GM18508 (cell line): ENCODE data around the gene KIF12.
"Not testable (repeated sequence)": the region's sequence is repeated elsewhere in the genome, so short reads cannot be mapped to it uniquely, and the experiment has no call there.

Experiments
- ATAC-seq: cut with Tn5 transposase; IDR thresholded peaks from one replicate; pipeline ENCODE4 v1.9.1; 2021; ENCODE audit warnings: moderate number of reproducible peaks; ENCODE audit not compliant: insufficient read depth, unreplicated experiment

KIF12 gene

GRCh38 chr9:114098936-114099668, at the start of gene KIF12:
Gene KIF12, minus strand, starts transcription at chr9:114099292. Its CDS starts 16 bp downstream, at chr9:114099276.
- ATAC-seq: no peak

- no peak for ATAC-seq
Measured at GRCh38 chr9:114146735-114147134, 47.6 kb upstream of the KIF12 start.

GRCh38 chr9:114143234-114143633, 44.1 kb upstream of the KIF12 start:
- ATAC-seq: no peak

- no peak for ATAC-seq
Measured at GRCh38 chr9:114141553-114142402, 42.7 kb upstream of the KIF12 start.

GRCh38 chr9:114140850-114141249, 41.8 kb upstream of the KIF12 start:
- no peak for ATAC-seq

DNA sequence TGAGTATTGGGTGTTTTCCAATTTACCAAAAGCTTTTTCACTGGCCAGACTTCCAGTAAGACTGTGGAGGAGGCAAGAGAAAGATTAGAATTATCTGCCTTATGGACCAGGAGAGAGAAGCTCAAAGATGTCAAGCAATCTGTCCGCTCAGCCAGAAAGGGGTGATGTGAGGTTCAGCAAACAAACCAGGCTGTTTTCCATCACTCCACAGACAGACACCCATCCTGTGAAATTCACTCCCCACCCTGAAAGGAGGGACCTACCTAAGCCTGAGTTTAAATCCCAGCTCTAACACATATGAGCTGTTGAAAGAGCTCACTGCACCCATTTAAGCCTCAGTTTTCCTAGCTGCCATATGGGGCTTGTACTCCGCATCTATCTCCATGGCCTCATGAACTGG, 41.3 kb upstream of the KIF12 start:
- no peak for ATAC-seq

DNA sequence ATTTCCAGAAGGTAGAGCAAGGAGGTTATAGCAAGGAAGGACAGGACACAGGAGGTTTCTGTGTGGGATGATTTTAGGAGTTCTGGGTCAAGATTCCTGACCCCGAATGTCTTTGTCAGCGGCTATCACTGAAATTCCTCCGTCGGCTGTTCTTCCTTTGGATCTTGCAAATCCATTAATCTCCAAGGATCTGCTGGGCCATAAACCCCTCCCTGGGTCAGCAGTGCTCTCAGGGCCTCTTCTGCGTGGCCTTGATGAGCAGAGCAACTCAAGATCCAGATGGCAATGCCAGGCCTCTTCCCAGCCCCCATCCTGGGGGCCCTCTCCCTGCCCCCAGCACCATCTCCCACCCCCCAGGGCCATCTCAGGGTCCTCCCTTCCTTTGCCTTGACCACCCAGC, 40.0 kb upstream of the KIF12 start:
- no peak for ATAC-seq

- no peak for ATAC-seq
Measured at GRCh38 chr9:114138552-114138971, 39.5 kb upstream of the KIF12 start.

DNA sequence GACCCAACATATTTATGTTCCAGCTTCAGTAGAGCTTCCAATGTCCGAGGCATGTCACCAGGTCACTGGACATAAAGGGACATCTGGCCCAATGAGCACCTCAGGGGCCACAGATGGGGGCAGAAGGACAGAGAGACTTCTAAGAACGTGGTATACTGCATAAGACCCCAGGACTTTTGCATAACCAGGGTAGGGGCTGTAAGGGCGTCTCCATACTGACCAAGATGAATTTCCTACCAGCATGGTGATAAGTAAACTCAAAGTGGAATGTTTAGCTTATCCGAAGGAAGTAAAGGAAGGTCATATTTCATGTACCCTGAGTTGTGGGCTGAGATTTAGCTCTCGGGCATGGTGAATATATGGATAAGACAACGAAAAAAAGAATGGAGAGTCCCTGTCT, 38.7 kb upstream of the KIF12 start:
- ATAC-seq: no peak

DNA sequence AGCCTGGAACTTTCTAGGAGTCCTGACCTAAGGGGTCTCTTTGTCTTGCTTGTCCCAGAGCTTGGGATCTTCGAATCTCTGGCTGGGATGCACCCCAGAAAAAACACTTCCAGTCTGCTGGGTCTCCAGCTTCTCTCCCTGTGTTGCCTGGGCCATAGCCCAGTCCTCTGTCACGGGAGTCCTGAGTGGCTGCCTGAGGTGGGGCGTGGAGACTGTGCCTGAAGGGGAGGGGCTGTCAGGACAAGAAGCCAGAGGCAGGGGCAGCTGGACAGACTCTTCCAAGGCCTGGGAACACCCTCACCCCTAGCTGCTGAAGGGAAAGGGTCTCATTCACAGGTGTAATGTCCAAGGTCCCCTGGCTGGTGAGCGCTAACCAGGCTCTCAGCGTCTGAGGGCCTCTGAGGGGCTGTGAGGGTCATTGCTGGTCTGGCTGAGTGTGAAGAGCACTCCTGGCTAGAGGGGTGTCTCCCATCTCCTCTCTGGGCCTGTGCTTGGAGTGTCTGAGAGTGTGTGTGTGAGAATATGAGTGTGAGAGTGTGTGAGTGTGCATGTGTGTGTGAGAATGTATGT, 35.8 kb upstream of the KIF12 start:
- no peak for ATAC-seq

DNA sequence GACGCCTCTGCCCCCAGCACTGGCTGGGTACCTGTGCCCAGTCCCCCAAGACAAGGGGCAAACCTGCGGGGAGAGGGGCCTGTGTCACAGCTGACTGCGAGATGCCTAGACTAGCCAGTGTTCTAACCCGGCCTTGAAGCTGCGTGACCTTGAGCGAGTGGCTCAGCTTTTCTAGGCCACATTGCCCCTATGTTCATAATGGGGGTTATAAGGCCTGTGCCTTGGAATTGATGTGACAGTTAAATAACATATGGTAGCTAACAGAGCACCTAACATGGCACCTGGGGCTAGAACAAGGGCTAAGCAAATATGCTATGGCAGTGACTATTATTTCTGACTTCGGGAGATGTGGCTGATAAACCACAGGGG, 33.4 kb upstream of the KIF12 start:
- ATAC-seq: no peak

DNA sequence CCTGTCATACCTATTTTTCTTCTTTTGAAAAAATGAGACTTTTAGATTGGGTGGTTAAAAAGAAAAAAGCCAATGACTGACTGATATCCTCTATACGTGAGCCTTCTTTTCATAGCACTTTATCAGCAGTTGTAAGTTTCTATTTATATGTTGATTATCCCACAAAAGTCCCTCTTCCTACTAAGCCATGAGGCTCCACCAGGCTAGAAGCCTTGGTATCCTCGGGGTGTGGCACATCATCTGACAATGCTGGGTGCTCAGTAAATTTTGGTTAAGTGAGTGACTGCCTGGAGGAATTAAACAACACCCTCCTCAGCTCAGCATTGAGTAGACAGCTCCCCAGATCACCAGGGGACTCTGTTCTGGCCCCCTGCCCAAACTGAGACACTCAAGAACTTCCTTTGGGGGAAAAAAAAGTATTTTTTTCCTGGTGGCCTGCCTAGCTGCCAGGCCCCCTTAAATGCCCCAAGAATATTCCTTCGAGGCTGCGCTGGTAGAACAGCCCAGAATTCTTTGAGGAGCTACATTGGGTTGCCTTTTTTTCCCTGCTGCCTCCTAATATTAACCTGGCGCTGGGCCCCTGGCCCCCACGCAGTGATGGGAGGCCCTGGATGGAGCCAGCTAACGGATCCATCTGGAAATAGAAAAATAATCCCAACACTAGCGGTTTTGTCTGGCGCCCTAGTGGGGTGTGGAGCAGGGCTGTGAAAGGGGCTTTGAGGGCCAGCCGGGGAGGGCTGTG, 32.9 kb upstream of the KIF12 start:
- no peak for ATAC-seq

DNA sequence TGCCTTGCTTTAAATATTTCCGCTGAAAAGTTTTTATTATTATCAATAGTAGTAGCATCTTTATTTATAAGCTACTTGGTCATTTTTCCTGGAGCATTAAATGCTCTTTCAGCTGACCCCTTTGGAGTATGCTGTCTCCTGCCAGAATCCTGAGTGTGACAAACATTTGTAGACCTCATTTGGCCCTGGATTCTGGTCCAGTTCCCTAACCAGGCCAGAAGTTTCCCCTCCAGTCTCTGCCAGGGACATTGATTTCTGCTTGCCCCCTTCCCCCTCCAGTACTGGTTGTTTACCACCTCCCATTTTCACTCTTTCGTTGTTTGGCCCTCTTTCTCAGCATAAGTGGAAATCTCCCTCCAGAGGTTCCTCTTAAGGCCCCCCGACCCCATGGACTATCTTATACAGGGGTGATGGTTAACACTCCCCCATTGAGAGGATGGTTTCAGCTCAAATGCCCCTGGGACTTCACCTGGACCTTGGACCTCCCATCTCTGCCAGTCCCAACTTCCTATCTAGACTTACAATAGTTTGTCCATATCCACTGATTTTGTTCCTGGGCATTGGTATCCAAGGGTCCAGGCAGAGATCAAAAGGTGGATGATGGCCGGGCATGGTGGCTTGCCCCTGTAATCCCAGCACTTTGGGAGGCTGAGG, 31.7 kb upstream of the KIF12 start:
- no peak for ATAC-seq

GRCh38 chr9:114130141-114130540, 31.0 kb upstream of the KIF12 start:
- no peak for ATAC-seq

GRCh38 chr9:114128759-114129158, 29.7 kb upstream of the KIF12 start:
- ATAC-seq: not testable (repeated sequence)

DNA sequence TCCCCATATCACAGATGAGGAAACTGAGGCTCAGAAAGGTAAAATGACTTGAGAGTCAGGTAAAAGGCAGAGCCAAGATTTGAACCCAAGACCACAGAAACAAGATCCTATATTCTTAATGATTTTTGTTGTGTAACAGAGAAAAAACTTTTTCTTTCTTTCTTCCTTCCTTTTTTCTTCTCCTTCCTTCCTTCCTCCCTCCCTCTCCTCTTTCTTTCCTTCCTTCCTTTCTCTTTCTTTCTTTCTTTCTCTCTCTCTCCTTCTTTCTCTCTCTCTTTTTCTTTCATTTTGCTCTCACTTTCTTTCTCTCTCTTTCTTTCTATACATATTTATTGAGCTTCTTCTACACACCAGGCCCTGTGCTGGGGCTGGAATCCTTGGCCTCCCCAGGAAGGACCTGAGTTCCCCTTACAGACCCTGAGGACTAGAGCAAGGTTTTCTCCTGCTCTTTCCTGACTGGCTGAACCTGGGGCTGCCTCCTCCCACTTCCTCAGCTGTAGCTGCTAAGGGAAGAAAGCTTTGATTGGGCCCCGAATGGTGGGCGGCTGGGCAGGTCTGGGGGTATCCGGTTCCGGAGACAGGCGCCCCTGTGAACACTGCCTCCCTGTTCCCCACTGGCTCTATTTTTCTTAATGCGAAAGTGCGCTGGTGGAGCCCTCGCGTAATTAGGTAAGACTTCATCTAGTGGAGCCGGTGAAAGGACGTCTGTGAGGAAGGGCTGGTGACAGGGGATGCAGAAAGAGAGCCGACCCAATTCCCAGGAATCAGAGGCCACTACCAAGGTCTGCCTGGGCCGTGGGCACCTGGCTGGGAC, 27.4 kb upstream of the KIF12 start:
- ATAC-seq: no peak

GRCh38 chr9:114125476-114126013, 26.5 kb upstream of the KIF12 start:
- ATAC-seq: no peak

DNA sequence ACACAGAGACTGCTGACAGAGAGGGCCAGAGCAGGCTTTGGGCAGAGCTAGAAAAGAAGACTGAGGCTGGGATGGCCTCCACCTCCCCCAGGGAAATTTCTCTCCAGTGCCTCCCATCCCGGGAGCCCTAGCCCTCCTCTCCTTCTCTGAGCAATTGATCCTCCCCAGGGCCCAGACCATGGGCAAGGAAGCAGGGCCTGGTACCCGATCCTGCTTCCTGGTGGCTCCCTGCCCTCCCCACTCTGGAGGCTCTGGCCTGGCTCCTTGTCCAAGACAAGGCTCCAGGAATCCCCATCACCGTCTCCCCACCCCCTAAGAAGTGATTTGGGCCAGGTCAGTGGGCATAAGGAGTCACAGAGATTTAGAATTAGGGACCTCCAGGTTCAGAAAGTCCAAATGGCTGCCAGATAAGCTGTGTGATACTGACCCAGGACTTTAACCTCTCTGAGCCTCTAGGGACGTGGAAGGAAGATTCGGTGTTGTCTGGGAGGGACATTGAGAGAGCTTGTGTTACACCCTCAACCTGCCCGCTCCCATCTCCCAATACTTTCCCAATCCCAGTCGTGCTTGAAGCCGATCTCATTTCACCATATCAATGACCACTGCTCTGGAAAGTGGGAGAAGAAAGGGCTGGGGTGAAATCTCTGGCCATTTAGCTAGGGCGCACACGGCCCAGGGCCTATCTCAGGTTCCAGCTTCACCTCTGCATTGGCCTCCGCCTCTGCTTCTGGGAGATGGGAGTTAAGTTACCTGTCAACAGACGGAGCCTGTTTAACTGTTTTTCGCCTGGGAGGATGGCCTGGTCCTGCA, 25.8 kb upstream of the KIF12 start:
- ATAC-seq: no peak
